Naive thymus-derived CD8-positive, alpha-beta T cell (primary cell): ENCODE results near the gene CCDC86. TPM values are rescaled to one million over a fixed set of nuclear protein-coding genes. Genes with fewer than 3 reads are reported as not detected.

Source experiments
- ATAC-seq, 2 donors: fragments of 150-1000 bp; cut with Tn5 transposase in 1 of 2; sonication (Bioruptor Pico), chemical (Tn5 transposase) in 1 of 2; 1 replicate in 1 of 2; 2 replicates in 1 of 2; pipeline ENCODE4 v1.10.0; 2021; ENCODE audit warnings: mild to moderate bottlenecking in 2 of 2, moderate library complexity in 2 of 2
- POLR2A ChIA-PET: fragments of 350-600 bp; sonication (Branson Sonifier 250); formaldehyde crosslinking; loops from one replicate; lab custom pipeline; 2021; ENCODE audit warnings: antibody characterized with exemption; lab: Charles Lee
- DNase-seq, 10 donors: peaks; one replicate each; pipeline versions ENCODE4 v3.0.0 to v3.0.0-alpha.2; 2020 to 2022
- H3K27ac Mint-ChIP-seq, 10 donors: one replicate each; pipeline ENCODE4 v1.8.0; 2020 to 2022; ENCODE audit warnings: mild to moderate bottlenecking in 10 of 10, mixed read lengths in 10 of 10, moderate library complexity in 4 of 10, inconsistent platforms in 1 of 10
- H3K27me3 Mint-ChIP-seq, 5 donors: one replicate each; pipeline ENCODE4 v1.8.0; 2021 to 2022; ENCODE audit warnings: mixed read lengths in 5 of 5
- H3K36me3 Mint-ChIP-seq, 3 donors: one replicate each; pipeline ENCODE4 v1.8.0; 2020 to 2022; ENCODE audit warnings: mixed read lengths in 3 of 3, mild to moderate bottlenecking in 2 of 3, inconsistent platforms in 1 of 3
- H3K4me1 Mint-ChIP-seq, 4 donors: one replicate each; pipeline ENCODE4 v1.8.0; 2021 to 2022; ENCODE audit warnings: mixed read lengths in 4 of 4
- H3K4me3 Mint-ChIP-seq, 10 donors: one replicate each; pipeline ENCODE4 v1.8.0; 2020 to 2022; ENCODE audit warnings: mild to moderate bottlenecking in 10 of 10, mixed read lengths in 10 of 10, moderate library complexity in 6 of 10, inconsistent platforms in 1 of 10
- H3K9me3 Mint-ChIP-seq, 9 donors: one replicate each; pipeline ENCODE4 v1.8.0; 2020 to 2022; ENCODE audit warnings: mixed read lengths in 9 of 9, mild to moderate bottlenecking in 3 of 9, inconsistent platforms in 1 of 9, moderate library complexity in 1 of 9
- polyA plus RNA-seq, 3 donors: library from polyadenylated mRNA; unstranded; fragments of 300-500 nt; fragmentation: Illumina TruSeq; gene quantifications; one replicate each; pipeline ENCODE4 v1.2.3, GENCODE V29; 2021
- total RNA-seq, 8 experiments: library from RNA in 2 of 8; stranded (reverse) in 2 of 8; gene quantifications; one replicate each; pipeline ENCODE4 v1.2.3 and lab custom pipeline; 2021 to 2026

CCDC86 gene
- total RNA-seq (10 to 100 TPM; 11.3 to 12.0 TPM), polyA plus RNA-seq (10 to 100 TPM; 10.8 to 27.1 (median 18.5) TPM), total RNA-seq (lab: John Stamatoyannopoulos, UW) (7.4 to 94.7 (median 12.1) reads per million in 6 experiments)

- Mint-ChIP-seq H3K4me3 (peak within 1 kb of the TSS; percentile 71 to 94 (median 90)), H3K27ac (peak within 1 kb of the TSS; percentile 92 to 99 (median 97)), H3K4me1 (peaks cover 32 to 54% (median 45%) of the 10 kb centered on the region in 4 donors), H3K9me3 (no peaks in the 10 kb centered on the region), H3K27me3 (peaks cover 0 to 3% (median 0%) of the 10 kb centered on the region in 5 donors), H3K36me3 (peaks cover 0 to 14% (median 3%) of the 10 kb centered on the region in 3 donors)
- ATAC-seq (peak; percentile 94 to 95), DNase-seq (peak; percentile 95 to 100 (median 99))
- POLR2A ChIA-PET, result interaction anchor here (0.7 to 1.2 kb wide), 4 partner anchors 12 to 72 kb away, joined by 3 to 6 read pairs (median 4); partner anchors contain the start of genes PTGDR2, TMEM109 and ZP1
Measured at GRCh38 chr11:60841797-60842667, at the start of gene CCDC86. Gene CCDC86 (plus strand): TSS chr11:60842113. CDS start chr11:60842125, 12 bp downstream.

- no peaks in the 10 kb centered on the region for H3K4me1 Mint-ChIP-seq
- H3K4me3 Mint-ChIP-seq, result no peak overlapping the region
- H3K27me3 Mint-ChIP-seq, result no peaks in the 10 kb centered on the region
- POLR2A ChIA-PET, result no interaction called here
- H3K27ac Mint-ChIP-seq, result peak overlapping the region in 1 of 10 donors; percentile 43
- no peaks in the 10 kb centered on the region for H3K36me3 Mint-ChIP-seq
- DNase-seq, result no peak
- no peaks in the 10 kb centered on the region for H3K9me3 Mint-ChIP-seq
- ATAC-seq, result no peak
Measured at GRCh38 chr11:60792521-60792920, 49.4 kb upstream of the CCDC86 start.

- ATAC-seq (no peak), DNase-seq (no peak)
- H3K36me3 Mint-ChIP-seq, result no peaks in the 10 kb centered on the region
- peaks cover 0 to 5% (median 1%) of the 10 kb centered on the region in 5 donors for H3K27me3 Mint-ChIP-seq
- H3K4me1 Mint-ChIP-seq, result no peaks in the 10 kb centered on the region
- POLR2A ChIA-PET, result no interaction called here
- H3K4me3 Mint-ChIP-seq, result no peak overlapping the region
- H3K27ac Mint-ChIP-seq, result no peak overlapping the region
- no peaks in the 10 kb centered on the region for H3K9me3 Mint-ChIP-seq
Measured at GRCh38 chr11:60795291-60795690, 46.6 kb upstream of the CCDC86 start.

GRCh38 chr11:60797846-60798630 lies 43.9 kb upstream of the CCDC86 start:
- Mint-ChIP-seq H3K36me3 (no peaks in the 10 kb centered on the region), H3K4me3 (no peak overlapping the region), H3K4me1 (no peaks in the 10 kb centered on the region), H3K27ac (no peak overlapping the region), H3K9me3 (no peaks in the 10 kb centered on the region), H3K27me3 (peaks cover 0 to 9% (median 1%) of the 10 kb centered on the region in 5 donors)
- POLR2A ChIA-PET, result no interaction called here
- DNase-seq, result no peak
- no peak for ATAC-seq

GRCh38 chr11:60798631-60799030 lies 43.3 kb upstream of the CCDC86 start:
- Mint-ChIP-seq H3K4me1 (no peaks in the 10 kb centered on the region), H3K27ac (no peak overlapping the region), H3K27me3 (peaks cover 0 to 9% (median 1%) of the 10 kb centered on the region in 5 donors), H3K9me3 (no peaks in the 10 kb centered on the region), H3K36me3 (no peaks in the 10 kb centered on the region), H3K4me3 (no peak overlapping the region)
- POLR2A ChIA-PET, result no interaction called here
- DNase-seq (no peak), ATAC-seq (no peak)

- Mint-ChIP-seq H3K27ac (no peak overlapping the region), H3K36me3 (no peaks in the 10 kb centered on the region), H3K4me3 (no peak overlapping the region), H3K4me1 (peaks cover 0 to 3% (median 1%) of the 10 kb centered on the region in 4 donors), H3K27me3 (peaks cover 4 to 10% (median 5%) of the 10 kb centered on the region in 5 donors), H3K9me3 (no peaks in the 10 kb centered on the region)
- ATAC-seq, result no peak
- POLR2A ChIA-PET, result no interaction called here
- DNase-seq, result no peak
Measured at GRCh38 chr11:60801194-60801593, 40.7 kb upstream of the CCDC86 start.

- no peaks in the 10 kb centered on the region for H3K9me3 Mint-ChIP-seq
- H3K27ac Mint-ChIP-seq, result no peak overlapping the region
- peaks cover 0 to 4% (median 1%) of the 10 kb centered on the region in 4 donors for H3K4me1 Mint-ChIP-seq
- POLR2A ChIA-PET, result no interaction called here
- H3K36me3 Mint-ChIP-seq, result no peaks in the 10 kb centered on the region
- H3K27me3 Mint-ChIP-seq, result peaks cover 5 to 22% (median 9%) of the 10 kb centered on the region in 5 donors
- no peak for ATAC-seq
- no peak for DNase-seq
- H3K4me3 Mint-ChIP-seq, result no peak overlapping the region
Measured at GRCh38 chr11:60803273-60803936, 38.5 kb upstream of the CCDC86 start.

- no peak overlapping the region for H3K4me3 Mint-ChIP-seq
- H3K36me3 Mint-ChIP-seq, result no peaks in the 10 kb centered on the region
- peaks cover 0 to 4% (median 2%) of the 10 kb centered on the region in 4 donors for H3K4me1 Mint-ChIP-seq
- peaks cover 0 to 45% (median 8%) of the 10 kb centered on the region in 5 donors for H3K27me3 Mint-ChIP-seq
- no peak for ATAC-seq
- POLR2A ChIA-PET, result no interaction called here
- DNase-seq, result no peak
- no peak overlapping the region for H3K27ac Mint-ChIP-seq
- peaks cover 0 to 4% (median 0%) of the 10 kb centered on the region in 9 donors for H3K9me3 Mint-ChIP-seq
Measured at GRCh38 chr11:60809249-60809648, 32.7 kb upstream of the CCDC86 start.

GRCh38 chr11:60809691-60810090 lies 32.2 kb upstream of the CCDC86 start:
- no peaks in the 10 kb centered on the region for H3K36me3 Mint-ChIP-seq
- no peak overlapping the region for H3K27ac Mint-ChIP-seq
- H3K27me3 Mint-ChIP-seq, result peaks cover 0 to 45% (median 8%) of the 10 kb centered on the region in 5 donors
- ATAC-seq, result no peak
- H3K4me1 Mint-ChIP-seq, result peaks cover 0 to 4% (median 2%) of the 10 kb centered on the region in 4 donors
- no peak for DNase-seq
- POLR2A ChIA-PET, result no interaction called here
- peaks cover 0 to 5% (median 0%) of the 10 kb centered on the region in 9 donors for H3K9me3 Mint-ChIP-seq
- no peak overlapping the region for H3K4me3 Mint-ChIP-seq

GRCh38 chr11:60810151-60810550 lies 31.8 kb upstream of the CCDC86 start:
- POLR2A ChIA-PET, result no interaction called here
- DNase-seq (no peak), ATAC-seq (no peak)
- Mint-ChIP-seq H3K36me3 (no peaks in the 10 kb centered on the region), H3K27ac (no peak overlapping the region), H3K9me3 (peaks cover 0 to 5% (median 0%) of the 10 kb centered on the region in 9 donors), H3K27me3 (peaks cover 0 to 45% (median 8%) of the 10 kb centered on the region in 5 donors), H3K4me1 (peaks cover 0 to 4% (median 2%) of the 10 kb centered on the region in 4 donors), H3K4me3 (no peak overlapping the region)

- H3K9me3 Mint-ChIP-seq, result peaks cover 0 to 5% (median 0%) of the 10 kb centered on the region in 9 donors
- H3K36me3 Mint-ChIP-seq, result no peaks in the 10 kb centered on the region
- H3K27me3 Mint-ChIP-seq, result peaks cover 0 to 41% (median 8%) of the 10 kb centered on the region in 5 donors
- no peak overlapping the region for H3K4me3 Mint-ChIP-seq
- POLR2A ChIA-PET, result no interaction called here
- H3K4me1 Mint-ChIP-seq, result peaks cover 0 to 4% (median 2%) of the 10 kb centered on the region in 4 donors
- DNase-seq (no peak), ATAC-seq (no peak)
- no peak overlapping the region for H3K27ac Mint-ChIP-seq
Measured at GRCh38 chr11:60810569-60810968, 31.3 kb upstream of the CCDC86 start.

GRCh38 chr11:60813324-60813723 lies 28.6 kb upstream of the CCDC86 start:
- H3K9me3 Mint-ChIP-seq, result peaks cover 0 to 17% (median 8%) of the 10 kb centered on the region in 9 donors
- no peak for DNase-seq
- H3K27ac Mint-ChIP-seq, result peak overlapping the region in 1 of 10 donors; percentile 60
- peaks cover 1 to 23% (median 3%) of the 10 kb centered on the region in 5 donors for H3K27me3 Mint-ChIP-seq
- H3K4me1 Mint-ChIP-seq, result peaks cover 0 to 2% (median 0%) of the 10 kb centered on the region in 4 donors
- no peak for ATAC-seq
- peaks cover 0 to 8% (median 7%) of the 10 kb centered on the region in 3 donors for H3K36me3 Mint-ChIP-seq
- POLR2A ChIA-PET, result no interaction called here
- H3K4me3 Mint-ChIP-seq, result no peak overlapping the region
